Measurements from ENCODE around the gene RFX3.
A peak's percentile ranks its signal among the peaks of the same experiment; 100 is the strongest.

Gene RFX3

GRCh38 chr9:3435732-3436131, 90.1 kb downstream of the RFX3 start:
- DNase-seq (ENCODE audit: low read depth in 2 of 3, low spot score in 1 of 3) = no peak

- no peak for DNase-seq (ENCODE audit: low read depth in 2 of 3, low spot score in 1 of 3)
Measured at GRCh38 chr9:3434594-3434993, 91.2 kb downstream of the RFX3 start.

GRCh38 chr9:3433754-3434153, 92.0 kb downstream of the RFX3 start:
- DNase-seq (ENCODE audit: low read depth in 2 of 3, low spot score in 1 of 3) = no peak

GRCh38 chr9:3433066-3433465, 92.7 kb downstream of the RFX3 start:
- no peak for DNase-seq (ENCODE audit: low read depth in 2 of 3, low spot score in 1 of 3)

GRCh38 chr9:3431890-3432289, 93.9 kb downstream of the RFX3 start:
- DNase-seq (ENCODE audit: low read depth in 2 of 3, low spot score in 1 of 3) = no peak

- no peak for DNase-seq (ENCODE audit: low read depth in 2 of 3, low spot score in 1 of 3)
Measured at GRCh38 chr9:3419893-3420292, 105.9 kb downstream of the RFX3 start.

GRCh38 chr9:3415906-3416305, 109.9 kb downstream of the RFX3 start:
- DNase-seq (ENCODE audit: low read depth in 2 of 3, low spot score in 1 of 3) = no peak

- DNase-seq (ENCODE audit: low read depth in 2 of 3, low spot score in 1 of 3) = no peak
Measured at GRCh38 chr9:3413984-3414383, 111.8 kb downstream of the RFX3 start.

GRCh38 chr9:3410461-3410860, 115.3 kb downstream of the RFX3 start:
- DNase-seq (ENCODE audit: low read depth in 2 of 3, low spot score in 1 of 3) = no peak

- DNase-seq (ENCODE audit: low read depth in 2 of 3, low spot score in 1 of 3) = no peak
Measured at GRCh38 chr9:3409453-3409852, 116.3 kb downstream of the RFX3 start.

- DNase-seq (ENCODE audit: low read depth in 2 of 3, low spot score in 1 of 3) = no peak
Measured at GRCh38 chr9:3403315-3403714, 122.5 kb downstream of the RFX3 start.

GRCh38 chr9:3401221-3401954, 124.4 kb downstream of the RFX3 start:
- DNase-seq (ENCODE audit: low read depth in 2 of 3, low spot score in 1 of 3) = no peak

GRCh38 chr9:3398232-3398648, 127.6 kb downstream of the RFX3 start:
- no peak for DNase-seq (ENCODE audit: low read depth in 2 of 3, low spot score in 1 of 3)

- DNase-seq (ENCODE audit: low read depth in 2 of 3, low spot score in 1 of 3) = no peak
Measured at GRCh38 chr9:3397766-3398165, 128.0 kb downstream of the RFX3 start.

- no peak for DNase-seq (ENCODE audit: low read depth in 2 of 3, low spot score in 1 of 3)
Measured at GRCh38 chr9:3391414-3391813, 134.4 kb downstream of the RFX3 start.

- DNase-seq (ENCODE audit: low read depth in 2 of 3, low spot score in 1 of 3) = no peak
Measured at GRCh38 chr9:3386753-3387152, 139.0 kb downstream of the RFX3 start.

GRCh38 chr9:3385871-3386270, 139.9 kb downstream of the RFX3 start:
- peak; percentile 20 to 37 (median 23) for DNase-seq (ENCODE audit: low read depth in 2 of 3, low spot score in 1 of 3)

- DNase-seq (ENCODE audit: low read depth in 2 of 3, low spot score in 1 of 3) = no peak
Measured at GRCh38 chr9:3371842-3372241, 154.0 kb downstream of the RFX3 start.

GRCh38 chr9:3370715-3371114, 155.1 kb downstream of the RFX3 start:
- DNase-seq (ENCODE audit: low read depth in 2 of 3, low spot score in 1 of 3) = no peak

- no peak for DNase-seq (ENCODE audit: low read depth in 2 of 3, low spot score in 1 of 3)
Measured at GRCh38 chr9:3367185-3367584, 158.6 kb downstream of the RFX3 start.

GRCh38 chr9:3361689-3362392, 164.0 kb downstream of the RFX3 start:
- no peak for DNase-seq (ENCODE audit: low read depth in 2 of 3, low spot score in 1 of 3)

- no peak for DNase-seq (ENCODE audit: low read depth in 2 of 3, low spot score in 1 of 3)
Measured at GRCh38 chr9:3361116-3361515, 164.7 kb downstream of the RFX3 start.

GRCh38 chr9:3360245-3360644, 165.6 kb downstream of the RFX3 start:
- no peak for DNase-seq (ENCODE audit: low read depth in 2 of 3, low spot score in 1 of 3)

All from stimulated activated CD4-positive, alpha-beta T cell treated with anti-CD3 and anti-CD28 coated beads, Interleukin-12 subunit alpha, Interleukin-12 subunit beta, amount 100 ng/mL, for 48 hours (primary cell).